Liver (tissue), 3 donors: Measurements from ENCODE around the gene AMACR.
"Not testable (repeated sequence)": the region's sequence is repeated elsewhere in the genome, so short reads cannot be mapped to it uniquely, and the experiment has no call there.

Experiments
- FOXA1 ChIP-seq: IDR thresholded peaks from 2 replicates; pipeline ENCODE4 v1.6.1; 2016; ENCODE audit warnings: antibody characterized with exemption
- HNF4A ChIP-seq, 2 donors: conservative IDR thresholded peaks; 2 replicates each; pipeline ENCODE4 v1.6.1; 2016; ENCODE audit warnings: antibody characterized with exemption in 2 of 2, mild to moderate bottlenecking in 2 of 2
- RXRA ChIP-seq, 2 donors: IDR thresholded peaks; 2 replicates each; pipeline ENCODE4 v1.6.1; 2017 to 2018; ENCODE audit warnings: antibody characterized with exemption in 2 of 2, mild to moderate bottlenecking in 1 of 2
- SP1 ChIP-seq: IDR thresholded peaks from 2 replicates; pipeline ENCODE4 v1.6.1; 2018; ENCODE audit warnings: antibody characterized with exemption, mild to moderate bottlenecking
- TAF1 ChIP-seq: conservative IDR thresholded peaks from 2 replicates; pipeline ENCODE4 v1.6.1; 2016; ENCODE audit warnings: antibody characterized with exemption, mild to moderate bottlenecking
- YY1 ChIP-seq: IDR thresholded peaks from 2 replicates; pipeline ENCODE4 v1.6.1; 2016; ENCODE audit warnings: antibody characterized with exemption, mild to moderate bottlenecking
- TF ChIP-seq, protein P1 (sequence below): fragments of 150-350 bp; IDR thresholded peaks from 2 replicates; pipeline ENCODE4 v1.5.1; 2017; ENCODE audit warnings: improper control_type of control experiment, low read depth, low read length; ENCODE audit not compliant: missing input control
- TF ChIP-seq, protein P2 (sequence below): IDR thresholded peaks from 2 replicates; pipeline ENCODE4 v1.6.1; 2016; ENCODE audit warnings: antibody characterized with exemption
- TF ChIP-seq, protein P3 (sequence below): IDR thresholded peaks from 2 replicates; pipeline ENCODE4 v1.6.1; 2016; ENCODE audit warnings: antibody characterized with exemption, mild to moderate bottlenecking
- TF ChIP-seq, protein P4 (sequence below): IDR thresholded peaks from 2 replicates; pipeline ENCODE4 v1.6.1; 2016; ENCODE audit warnings: antibody characterized with exemption
- donor health status: healthy.
- donor health status: healthy.

DNA sequence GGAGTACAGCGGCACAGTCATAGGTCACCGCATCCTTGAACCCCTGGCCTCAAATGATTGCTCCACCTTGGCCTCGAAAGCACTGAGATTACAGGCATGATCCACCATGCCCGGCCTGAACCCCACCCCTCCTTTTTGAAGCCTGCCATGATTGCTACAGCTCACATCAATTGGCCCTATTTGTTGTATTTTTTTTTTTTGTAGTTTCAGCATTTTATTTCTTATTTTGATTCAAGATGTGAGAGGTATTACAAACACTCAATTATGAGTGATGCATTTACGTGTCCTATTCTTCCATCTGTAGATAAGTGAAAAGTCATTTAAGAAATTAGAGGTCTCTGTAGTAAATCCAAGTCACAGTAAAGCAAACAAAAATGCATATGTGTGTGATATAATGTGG, 55.7 kb downstream of the AMACR start:
- TF ChIP-seq, protein P1, sequence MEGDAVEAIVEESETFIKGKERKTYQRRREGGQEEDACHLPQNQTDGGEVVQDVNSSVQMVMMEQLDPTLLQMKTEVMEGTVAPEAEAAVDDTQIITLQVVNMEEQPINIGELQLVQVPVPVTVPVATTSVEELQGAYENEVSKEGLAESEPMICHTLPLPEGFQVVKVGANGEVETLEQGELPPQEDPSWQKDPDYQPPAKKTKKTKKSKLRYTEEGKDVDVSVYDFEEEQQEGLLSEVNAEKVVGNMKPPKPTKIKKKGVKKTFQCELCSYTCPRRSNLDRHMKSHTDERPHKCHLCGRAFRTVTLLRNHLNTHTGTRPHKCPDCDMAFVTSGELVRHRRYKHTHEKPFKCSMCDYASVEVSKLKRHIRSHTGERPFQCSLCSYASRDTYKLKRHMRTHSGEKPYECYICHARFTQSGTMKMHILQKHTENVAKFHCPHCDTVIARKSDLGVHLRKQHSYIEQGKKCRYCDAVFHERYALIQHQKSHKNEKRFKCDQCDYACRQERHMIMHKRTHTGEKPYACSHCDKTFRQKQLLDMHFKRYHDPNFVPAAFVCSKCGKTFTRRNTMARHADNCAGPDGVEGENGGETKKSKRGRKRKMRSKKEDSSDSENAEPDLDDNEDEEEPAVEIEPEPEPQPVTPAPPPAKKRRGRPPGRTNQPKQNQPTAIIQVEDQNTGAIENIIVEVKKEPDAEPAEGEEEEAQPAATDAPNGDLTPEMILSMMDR = not testable (repeated sequence)
- not testable (repeated sequence) for TF ChIP-seq TAF1; HNF4A (conservative IDR thresholded peaks at IDR 0.05); YY1; RXRA (IDR thresholded peaks at IDR 0.05); FOXA1; SP1
- TF ChIP-seq, protein P2, sequence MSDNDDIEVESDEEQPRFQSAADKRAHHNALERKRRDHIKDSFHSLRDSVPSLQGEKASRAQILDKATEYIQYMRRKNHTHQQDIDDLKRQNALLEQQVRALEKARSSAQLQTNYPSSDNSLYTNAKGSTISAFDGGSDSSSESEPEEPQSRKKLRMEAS = not testable (repeated sequence)
- TF ChIP-seq, protein P3, sequence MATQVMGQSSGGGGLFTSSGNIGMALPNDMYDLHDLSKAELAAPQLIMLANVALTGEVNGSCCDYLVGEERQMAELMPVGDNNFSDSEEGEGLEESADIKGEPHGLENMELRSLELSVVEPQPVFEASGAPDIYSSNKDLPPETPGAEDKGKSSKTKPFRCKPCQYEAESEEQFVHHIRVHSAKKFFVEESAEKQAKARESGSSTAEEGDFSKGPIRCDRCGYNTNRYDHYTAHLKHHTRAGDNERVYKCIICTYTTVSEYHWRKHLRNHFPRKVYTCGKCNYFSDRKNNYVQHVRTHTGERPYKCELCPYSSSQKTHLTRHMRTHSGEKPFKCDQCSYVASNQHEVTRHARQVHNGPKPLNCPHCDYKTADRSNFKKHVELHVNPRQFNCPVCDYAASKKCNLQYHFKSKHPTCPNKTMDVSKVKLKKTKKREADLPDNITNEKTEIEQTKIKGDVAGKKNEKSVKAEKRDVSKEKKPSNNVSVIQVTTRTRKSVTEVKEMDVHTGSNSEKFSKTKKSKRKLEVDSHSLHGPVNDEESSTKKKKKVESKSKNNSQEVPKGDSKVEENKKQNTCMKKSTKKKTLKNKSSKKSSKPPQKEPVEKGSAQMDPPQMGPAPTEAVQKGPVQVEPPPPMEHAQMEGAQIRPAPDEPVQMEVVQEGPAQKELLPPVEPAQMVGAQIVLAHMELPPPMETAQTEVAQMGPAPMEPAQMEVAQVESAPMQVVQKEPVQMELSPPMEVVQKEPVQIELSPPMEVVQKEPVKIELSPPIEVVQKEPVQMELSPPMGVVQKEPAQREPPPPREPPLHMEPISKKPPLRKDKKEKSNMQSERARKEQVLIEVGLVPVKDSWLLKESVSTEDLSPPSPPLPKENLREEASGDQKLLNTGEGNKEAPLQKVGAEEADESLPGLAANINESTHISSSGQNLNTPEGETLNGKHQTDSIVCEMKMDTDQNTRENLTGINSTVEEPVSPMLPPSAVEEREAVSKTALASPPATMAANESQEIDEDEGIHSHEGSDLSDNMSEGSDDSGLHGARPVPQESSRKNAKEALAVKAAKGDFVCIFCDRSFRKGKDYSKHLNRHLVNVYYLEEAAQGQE = not testable (repeated sequence)
- TF ChIP-seq, protein P4, sequence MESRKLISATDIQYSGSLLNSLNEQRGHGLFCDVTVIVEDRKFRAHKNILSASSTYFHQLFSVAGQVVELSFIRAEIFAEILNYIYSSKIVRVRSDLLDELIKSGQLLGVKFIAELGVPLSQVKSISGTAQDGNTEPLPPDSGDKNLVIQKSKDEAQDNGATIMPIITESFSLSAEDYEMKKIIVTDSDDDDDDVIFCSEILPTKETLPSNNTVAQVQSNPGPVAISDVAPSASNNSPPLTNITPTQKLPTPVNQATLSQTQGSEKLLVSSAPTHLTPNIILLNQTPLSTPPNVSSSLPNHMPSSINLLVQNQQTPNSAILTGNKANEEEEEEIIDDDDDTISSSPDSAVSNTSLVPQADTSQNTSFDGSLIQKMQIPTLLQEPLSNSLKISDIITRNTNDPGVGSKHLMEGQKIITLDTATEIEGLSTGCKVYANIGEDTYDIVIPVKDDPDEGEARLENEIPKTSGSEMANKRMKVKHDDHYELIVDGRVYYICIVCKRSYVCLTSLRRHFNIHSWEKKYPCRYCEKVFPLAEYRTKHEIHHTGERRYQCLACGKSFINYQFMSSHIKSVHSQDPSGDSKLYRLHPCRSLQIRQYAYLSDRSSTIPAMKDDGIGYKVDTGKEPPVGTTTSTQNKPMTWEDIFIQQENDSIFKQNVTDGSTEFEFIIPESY = not testable (repeated sequence)
